Renal cortex interstitium (tissue), 11 donors: Measurements from ENCODE around the gene SMIM45.
A peak's percentile ranks its signal among the peaks of the same experiment; 100 is the strongest.
"Not testable (repeated sequence)": the region's sequence is repeated elsewhere in the genome, so short reads cannot be mapped to it uniquely, and the experiment has no call there.

Source experiments
- DNase-seq, 11 donors: peaks; one replicate each; pipeline ENCODE4 v3.0.0-alpha.2; 2013; ENCODE audit warnings: low read depth in 9 of 11, low spot score in 4 of 11; ENCODE audit errors: extremely low read depth in 1 of 11

The SMIM45 gene

DNA sequence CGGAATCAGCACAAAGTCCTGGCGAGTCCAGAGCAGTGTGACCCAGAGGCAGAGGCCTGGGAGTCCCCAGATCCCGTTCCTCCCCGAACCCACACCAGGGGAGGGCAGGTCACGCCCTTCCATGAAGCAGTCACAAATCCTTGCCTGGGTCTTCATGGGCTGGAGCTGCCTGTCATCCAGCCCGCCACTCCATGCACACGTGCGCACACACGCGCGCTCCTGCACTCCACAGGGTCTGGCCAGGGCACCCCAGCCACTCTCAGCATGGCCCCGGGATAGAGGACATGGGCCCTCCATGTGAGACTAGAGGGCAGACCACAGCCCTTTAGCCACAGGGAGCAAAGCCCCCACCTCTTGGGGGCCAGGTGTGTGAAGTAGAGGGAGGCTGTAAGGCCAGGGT is 19.6 kb upstream of the SMIM45 start:
- DNase-seq = no peak

DNA sequence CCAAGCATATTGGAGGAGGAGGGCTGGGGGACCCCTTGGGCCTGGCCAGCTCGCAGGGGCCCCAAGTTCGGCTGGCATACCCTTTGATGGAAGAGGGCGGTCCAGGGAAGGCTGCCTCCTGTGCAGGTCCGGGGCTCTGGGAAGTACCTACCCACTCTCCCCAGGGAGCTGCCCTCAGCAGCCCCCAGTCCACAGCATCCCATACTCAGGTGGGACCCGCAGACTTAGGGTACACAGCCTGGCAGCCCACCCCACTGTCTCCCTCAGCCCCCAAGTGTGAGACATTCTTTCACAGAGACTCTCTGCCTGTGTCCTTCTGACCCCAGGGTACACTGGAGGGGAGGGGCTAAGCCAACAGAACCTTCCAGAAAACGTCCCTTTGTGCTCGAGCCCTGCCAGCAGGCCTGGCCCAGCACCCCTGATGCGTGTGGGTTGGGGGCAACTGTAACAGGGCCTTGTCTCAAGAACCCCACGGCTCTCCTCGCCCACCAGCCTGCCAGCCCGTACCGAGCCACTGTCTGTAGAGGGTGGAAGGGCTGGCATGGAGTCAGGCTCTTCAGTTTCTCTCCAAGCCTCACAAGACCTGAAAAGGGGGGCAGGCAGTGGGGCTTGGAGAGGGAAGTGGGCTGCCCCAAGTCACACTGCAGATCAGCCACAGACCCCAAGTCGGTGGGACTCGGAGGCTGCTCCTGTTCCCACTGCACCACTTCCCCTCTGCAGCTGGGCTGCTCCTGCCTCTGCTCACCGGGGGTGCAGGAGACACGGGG is 18.4 kb upstream of the SMIM45 start:
- no peak for DNase-seq

DNA sequence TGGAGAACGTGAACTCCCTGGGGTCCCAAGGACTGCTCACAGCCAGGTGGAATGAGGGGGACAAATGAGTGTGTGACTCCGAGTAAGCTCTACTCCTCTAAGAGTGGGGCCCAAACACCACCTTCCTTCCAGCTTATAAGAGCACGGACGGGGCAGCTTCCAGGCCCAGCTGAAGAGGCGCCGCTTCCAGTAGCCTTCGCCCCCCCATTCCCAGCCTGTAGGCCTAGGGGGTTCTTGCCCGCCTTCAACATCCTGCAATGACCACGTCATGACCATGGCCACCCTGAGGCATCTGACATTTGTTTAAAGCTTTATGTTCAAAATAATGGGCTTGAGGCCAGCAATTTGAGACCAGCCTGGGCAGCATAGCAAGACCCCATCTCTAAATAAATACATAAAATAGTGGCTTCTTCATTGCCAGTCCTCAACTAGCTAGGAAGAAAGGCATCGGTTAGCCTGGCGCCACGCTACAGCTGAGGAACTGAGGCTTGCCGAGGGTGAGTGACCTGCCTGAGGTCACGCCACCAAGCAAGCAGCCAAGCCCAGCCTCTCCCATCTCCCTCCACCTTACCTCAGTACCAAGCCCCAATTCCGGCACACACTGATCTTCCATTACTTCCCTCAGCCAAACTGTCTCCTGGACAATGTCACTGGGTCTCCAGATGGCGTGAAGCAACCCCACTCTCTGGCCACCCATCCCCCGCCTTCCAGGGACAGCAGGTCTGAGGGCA is 17.5 kb upstream of the SMIM45 start:
- no peak for DNase-seq

DNA sequence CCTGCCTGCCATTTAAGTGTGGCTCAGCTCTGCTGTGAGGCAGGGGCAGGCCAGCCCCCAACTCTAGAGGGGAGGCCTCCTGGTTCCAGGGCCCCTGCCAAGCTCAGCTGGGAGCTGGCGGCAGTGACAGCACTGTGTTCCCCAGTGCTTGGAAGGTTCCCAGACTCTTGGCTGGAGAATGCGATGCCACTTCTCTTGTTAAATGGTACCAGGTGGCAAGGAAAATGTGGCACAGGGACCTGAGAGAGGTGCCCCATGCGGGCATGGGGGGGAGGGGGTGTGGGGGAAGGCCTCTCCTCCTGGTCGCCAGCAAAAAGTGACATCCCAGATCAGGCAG is 17.0 kb upstream of the SMIM45 start:
- no peak for DNase-seq

DNA sequence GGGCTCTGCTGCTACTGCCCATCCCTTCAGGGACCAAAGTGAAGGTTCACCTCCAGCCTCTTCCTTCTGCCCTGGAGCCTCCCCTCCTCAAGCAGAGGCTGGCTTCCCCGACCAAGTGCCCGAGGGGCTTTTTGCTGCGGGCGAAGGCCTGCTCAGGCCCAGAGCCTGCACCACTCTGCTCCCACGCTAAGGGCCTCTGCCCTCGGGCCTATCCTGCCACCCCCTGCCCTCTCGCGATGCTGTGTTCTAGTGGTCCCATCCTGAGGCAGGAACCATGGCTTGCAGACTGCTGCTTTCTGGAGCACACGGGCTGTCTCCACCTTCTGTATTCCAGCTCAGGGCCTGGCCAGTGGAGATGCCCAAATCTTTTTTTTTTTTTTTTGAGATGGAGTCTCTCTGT is 16.4 kb upstream of the SMIM45 start:
- no peak for DNase-seq

DNA sequence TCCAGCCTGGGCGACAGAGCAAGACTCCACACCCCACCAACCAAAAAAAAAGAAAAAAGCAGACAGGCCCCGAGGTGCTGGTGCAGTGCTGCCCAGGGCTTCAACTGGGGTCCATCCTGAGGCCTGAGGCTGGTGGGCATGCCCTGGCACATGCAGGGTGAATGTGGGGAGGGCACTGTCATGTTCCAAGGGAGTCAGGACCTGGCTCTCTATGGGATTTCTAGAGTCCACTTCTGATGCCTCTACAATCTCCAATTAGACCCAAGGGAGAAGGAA is 15.1 kb upstream of the SMIM45 start:
- no peak for DNase-seq

DNA sequence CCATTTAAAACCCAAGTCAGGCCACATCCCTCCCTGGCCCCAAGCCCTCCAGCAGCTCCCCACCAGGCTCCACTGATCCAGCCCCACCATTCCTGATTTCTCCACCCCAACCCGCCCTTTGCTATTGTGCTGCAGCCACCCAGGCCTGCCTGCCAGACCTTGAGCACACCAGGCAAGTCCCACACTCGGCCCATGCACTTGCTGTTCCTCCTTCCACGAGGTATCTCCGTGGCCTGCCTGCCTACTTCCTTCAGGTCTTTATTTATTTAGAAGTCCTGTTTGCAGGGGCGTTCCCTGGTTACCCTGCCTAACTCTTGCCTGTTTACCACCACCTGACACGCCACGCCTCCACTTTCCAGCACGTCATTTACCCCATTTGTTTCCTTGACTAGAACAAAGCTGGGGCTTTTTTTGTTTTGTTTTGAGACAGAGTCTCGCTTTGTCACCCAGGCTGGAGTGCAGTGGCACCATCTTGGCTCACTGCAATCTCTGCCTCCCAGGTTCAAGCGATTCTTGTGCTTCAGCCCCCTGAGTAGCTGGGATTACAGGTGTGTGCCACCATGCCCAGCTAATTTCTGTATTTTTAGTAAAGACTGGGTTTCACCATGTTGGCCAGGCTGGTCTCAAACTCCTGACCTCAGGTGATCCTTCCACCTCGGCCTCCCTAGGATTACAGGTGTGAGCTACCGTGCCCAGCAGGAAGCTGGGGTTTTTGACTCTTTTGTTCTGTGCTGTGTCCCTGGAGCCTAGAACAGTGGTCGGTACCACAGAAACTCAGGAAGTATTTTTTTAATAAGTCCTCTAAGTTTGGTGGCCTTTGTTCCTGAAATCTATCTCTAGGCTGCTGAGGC is 11.7 kb upstream of the SMIM45 start:
- no peak for DNase-seq

DNA sequence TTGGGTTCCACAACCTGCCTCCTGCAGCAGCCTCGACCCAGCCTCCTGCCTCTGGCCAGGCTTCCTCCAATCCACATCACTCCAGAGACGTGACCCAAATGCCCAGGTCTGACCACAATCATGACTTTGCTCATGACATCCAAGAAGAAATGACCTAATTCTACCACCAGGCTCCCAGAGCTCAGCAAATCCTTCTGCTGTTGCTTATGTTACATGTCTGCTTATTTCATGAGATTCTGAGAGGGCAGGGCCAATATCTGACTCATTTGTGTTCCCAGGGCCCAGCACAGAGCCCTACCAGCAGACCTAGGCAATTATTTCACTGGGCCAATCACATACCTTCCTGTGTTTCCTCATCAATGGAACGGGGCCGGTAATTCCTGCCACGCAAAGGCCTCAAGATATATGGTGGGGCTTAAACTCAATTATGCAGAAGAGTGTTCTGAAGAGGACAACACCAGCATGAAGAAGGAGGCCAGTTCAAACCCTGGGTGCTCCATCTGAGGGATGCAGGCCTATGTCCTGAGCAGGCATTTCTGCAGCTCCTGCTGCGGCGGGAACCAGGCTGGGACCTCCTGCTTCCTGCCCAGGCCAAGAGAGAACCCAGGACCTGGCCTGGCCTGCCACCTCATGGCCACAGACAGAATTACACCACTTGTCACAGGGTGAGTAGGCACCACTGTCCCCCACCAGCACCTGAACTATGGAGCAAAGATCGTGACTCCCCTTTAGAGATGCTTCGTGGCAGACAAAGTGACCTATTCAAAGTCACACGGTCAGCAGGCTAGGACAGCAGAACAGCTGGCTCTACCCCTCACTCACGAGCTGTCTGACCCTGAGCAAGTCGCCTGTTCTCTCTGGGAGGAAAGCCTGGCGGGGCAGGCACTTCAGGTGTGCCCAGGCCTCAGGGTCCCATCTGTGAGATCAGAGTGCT is 10.9 kb upstream of the SMIM45 start:
- peak in 8 of 11 donors; percentile 45 to 75 (median 68) for DNase-seq

DNA sequence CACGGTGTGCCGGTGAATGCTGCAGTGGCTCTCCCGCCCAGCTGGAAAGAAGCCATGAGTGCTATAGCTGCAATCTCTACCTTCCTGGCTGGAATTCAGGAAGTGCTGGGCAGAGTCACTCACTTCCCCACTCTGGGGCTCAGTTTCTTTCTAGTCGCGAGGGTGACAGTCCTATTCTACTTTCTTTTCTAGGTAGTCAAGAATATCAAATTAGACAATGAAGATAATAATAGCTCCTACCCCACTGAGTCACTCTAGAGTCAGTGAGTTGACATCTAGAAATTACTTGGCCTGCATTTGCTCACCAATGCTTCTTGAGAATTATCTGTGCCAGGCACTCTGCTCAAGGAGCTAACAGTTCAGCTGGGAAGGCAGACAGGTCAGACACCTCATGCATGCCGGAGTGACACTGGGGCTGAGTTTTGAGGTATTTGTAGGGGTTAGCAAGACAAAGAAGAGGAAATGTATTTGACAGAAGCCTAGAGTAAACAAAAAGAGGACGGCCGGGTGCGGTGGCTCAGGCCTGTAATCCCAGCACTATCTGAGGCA is 8.2 kb upstream of the SMIM45 start:
- DNase-seq = no peak

DNA sequence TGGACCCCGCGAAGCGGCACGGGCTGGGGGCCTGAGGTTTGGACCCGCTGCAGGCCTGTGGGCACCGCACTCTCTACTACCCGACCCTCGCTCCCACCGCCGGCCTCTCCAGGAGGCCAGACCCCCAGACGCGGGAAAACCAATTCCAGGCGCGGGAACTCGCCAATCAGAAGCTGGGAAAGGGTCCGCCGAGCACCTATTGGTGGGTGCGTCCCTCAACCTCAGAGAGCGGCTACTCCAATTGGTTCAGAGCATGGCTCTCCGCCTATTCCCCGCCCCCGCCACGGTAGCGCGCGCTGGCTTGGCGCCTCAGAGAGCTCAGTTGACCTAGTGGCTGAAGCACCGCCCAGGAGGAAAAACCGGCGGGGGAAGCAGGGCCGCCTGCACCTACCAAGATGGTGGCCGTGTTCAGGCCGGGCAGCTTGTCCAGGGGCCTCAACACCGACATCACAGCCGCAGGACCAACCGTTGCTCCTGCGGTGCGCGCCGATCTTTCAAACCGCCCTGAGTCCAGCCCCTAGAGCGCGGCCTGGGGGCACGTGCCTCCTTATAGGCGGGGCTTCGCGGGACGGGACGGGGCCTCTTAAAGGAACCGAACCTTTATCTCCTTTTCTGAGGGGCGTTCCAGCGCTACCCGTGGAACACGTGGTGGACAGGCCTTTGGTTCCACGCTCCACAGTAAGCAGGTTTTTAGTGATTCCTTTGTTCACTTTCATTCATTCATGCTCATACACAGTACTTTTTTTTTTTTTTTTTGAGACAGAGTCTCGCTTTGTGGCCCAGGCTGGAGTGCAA is 5.1 kb upstream of the SMIM45 start, which contains the start of gene CENPM:
CENPM (minus strand) TSS at position 524 of the 795 bp plus-strand sequence; CDS start at position 448, 76 bp downstream.
- peak; percentile 85 to 95 (median 91) for DNase-seq

DNA sequence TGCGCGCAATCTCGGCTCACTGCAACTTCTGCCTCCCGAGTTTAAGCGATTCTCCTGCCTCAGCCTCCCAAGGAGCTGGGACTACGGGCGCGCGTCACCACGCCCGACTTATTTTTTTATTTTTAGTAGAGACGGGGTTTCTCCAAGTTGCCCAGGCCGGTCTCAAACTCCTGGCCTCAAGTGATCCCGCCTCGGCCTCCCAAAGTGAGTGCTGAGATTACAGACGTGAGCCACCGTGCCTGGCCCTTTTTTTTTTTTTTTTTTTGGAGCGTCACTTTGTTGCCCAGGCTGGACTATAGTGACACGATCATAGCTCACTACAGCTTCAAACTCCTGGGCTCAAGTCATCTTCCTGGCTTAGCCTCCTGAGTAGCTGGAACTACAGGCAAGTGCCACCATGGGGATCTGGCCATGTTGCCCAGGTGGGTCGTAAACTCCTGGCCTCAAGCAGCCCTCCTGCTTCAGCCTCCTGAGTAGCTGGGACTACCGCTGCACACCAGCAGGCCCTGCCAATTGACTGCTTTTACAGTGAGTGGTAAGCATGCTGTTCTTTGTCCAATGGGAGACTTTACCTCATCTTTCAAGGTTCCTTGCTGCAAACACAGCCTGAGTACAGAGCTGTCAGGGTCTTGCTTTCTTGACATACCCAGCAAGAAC is 4.4 kb upstream of the SMIM45 start:
- no peak for DNase-seq

DNA sequence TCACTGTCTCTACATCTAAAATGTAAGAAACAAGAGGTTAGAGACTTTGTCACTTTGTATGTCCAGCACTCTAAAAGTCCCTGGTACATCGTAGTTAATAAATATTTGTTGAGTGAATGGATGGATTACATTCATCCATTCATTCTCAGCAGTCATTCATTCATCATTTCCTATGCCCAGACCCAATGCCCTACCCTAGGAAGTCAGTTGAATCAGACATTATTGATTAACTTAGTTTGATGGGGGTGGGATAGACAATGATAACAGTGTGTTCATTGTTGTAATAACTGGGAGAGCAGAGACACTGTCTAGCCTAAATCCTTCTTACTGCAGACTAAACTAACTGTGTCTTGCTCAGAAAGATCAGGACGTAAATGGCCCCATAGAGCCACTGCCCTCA is 3.8 kb upstream of the SMIM45 start:
- no peak for DNase-seq

DNA sequence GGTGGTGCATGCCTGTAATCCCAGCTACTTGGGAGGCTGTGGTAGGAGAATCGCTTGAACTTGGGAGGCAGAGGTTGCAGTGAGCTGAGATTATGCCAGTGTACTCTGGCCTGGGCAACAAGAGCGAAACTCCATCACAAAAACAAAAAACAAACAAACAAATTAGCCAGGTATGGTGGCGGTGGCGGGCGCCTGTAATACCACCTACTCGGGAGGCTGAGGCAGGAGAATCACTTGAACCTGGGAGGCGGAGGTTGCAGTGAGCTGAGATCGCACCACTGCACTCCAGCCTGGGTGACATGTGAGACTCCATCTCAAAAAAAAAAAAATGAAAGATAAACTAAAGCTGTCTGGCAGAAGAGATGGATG is 3.0 kb upstream of the SMIM45 start:
- DNase-seq = not testable (repeated sequence)

DNA sequence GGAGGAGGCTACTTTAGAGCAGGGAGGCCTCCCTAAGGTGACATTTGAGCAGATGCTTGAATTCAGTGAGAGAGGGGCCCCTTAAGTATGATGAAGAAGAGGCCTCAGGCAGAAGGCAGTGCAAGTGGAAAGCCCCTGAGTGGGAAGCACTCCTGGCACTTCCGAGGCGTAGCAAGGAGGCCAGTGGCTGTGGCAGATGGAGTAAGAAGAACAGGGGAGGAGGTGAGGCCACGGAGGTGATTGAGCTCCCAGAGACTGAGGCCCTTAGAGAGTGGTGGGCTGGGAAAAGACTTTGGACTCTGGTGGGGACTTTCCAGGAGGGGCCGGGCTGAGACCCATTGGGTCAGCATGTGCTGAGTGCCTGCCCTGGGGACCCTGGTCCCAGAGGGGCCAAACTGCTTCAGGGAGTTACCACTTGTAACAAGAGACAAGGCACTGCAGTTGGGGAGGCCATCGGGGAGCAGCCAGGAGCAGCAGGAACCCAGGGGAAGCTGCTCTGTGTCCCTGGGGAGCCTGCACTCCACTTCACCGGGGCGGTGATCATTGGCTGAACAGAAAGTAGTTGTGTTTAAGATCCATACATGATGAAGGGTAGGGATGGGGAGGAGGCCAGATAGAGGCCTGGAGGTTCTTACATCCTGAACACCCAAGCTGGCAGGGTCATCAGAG is 2.5 kb upstream of the SMIM45 start:
- DNase-seq = no peak

DNA sequence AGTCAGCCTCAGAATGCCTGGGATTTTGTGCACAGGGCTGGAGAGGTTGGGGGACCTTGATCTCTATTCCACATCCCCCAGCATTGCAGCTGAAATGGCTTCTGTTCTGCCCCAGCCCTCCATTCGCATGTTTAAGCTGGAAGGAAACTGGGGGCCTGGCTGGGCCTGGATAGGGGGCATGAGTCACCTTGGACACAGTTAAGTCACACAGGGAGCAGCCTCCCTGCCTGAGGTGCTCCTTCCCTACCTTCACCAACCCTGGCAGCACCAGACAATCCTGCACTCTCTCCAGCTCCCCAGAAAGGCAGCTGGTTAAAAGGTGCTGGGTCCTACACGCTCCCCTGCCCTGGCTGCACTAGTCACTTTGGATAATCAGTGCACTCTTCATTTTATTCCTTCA is 763 bp downstream of the SMIM45 start:
- DNase-seq = no peak

DNA sequence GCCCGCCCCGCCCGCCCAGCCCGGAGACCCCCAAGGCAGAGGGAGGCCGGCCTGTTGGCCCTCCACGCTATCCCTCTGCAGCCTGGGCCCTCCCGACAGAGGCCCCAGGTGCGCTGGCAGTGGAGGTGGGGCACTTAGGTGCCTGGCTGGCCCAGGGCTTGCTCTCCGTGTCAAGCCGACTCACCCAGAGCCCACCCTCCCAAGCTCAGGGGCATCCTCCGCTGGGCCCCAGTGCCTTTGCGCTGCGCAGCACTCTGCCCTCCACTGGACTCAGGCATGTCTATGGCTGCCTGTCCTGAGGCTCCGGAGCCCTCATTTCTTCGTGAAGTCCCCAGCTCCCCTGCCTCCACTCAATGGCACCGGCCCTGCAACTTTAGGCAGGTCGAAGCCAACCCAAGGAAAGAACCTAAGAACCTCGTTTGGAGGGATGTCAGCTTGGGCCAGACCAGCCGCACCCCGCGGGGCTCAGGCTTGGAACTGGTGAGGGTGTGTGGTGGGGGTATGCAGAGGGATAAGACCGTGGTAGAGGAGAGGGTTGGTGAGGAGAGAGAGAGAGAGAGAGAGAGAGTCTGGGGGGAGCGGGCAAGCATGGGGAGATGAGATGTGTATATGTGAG is 6.1 kb downstream of the SMIM45 start:
- DNase-seq = no peak
